GM18868 (cell line): ENCODE measurements around the gene PCID2.

Experiments
- ATAC-seq: cut with Tn5 transposase; IDR thresholded peaks from one replicate; pipeline ENCODE4 v1.9.1; 2021; ENCODE audit warnings: mild to moderate bottlenecking, moderate library complexity; ENCODE audit not compliant: unreplicated experiment

The PCID2 gene

DNA sequence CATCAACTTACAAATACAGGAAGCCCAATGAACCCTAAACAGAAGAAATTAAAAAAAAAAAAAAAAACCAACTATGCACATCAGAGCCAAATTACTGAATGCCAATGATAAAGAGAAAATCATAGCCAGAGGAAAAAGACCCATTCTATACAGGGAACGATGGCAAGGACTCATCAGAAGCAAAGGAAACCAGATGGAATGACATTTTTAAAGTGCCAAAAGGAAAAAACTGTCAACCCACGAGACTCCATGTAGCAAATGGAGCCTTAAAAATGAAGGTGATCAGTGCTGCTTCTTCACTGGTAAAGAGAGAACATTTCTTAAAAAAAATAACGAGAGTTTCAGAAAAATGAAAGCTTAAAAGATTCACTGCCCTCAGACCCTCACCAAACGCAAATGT lies 18.3 kb downstream of the PCID2 start:
- ATAC-seq: no peak

DNA sequence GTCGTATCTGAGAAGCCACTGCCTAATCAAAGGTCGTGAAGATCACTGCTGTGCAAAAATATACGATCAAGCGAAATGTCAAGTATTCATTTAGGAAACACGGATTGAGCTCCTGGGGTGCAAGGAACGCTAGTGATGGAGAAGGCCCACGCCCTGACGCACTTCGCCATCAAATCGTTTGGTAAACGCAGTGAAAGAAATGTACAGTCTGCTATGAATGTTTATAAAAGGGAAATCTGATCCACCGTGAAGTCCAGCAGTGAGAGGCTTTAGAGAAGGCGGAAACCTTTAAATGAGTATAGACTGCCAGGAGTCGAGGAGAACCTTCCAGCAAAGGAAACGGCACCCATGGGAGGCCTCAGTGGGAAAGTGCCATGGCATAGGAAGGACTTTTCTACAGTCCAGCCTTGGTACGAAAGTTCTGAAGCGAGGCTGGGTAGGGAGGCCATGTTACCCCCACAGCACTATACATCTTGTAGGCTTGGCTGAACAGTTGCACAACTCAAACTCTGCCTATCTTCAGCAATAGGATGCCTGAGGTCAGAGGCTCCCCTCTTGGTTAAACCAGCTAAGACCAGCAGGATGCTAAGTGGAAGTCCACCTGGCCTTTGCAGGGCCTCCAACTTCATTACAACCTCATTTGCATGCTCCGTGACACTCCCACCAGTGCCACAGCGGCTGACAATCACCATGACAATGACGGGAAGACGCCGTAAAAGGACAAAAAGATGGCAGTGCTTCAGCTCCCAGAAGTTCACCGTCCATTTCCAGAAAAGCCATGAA lies 20.4 kb downstream of the PCID2 start:
- no peak for ATAC-seq

DNA sequence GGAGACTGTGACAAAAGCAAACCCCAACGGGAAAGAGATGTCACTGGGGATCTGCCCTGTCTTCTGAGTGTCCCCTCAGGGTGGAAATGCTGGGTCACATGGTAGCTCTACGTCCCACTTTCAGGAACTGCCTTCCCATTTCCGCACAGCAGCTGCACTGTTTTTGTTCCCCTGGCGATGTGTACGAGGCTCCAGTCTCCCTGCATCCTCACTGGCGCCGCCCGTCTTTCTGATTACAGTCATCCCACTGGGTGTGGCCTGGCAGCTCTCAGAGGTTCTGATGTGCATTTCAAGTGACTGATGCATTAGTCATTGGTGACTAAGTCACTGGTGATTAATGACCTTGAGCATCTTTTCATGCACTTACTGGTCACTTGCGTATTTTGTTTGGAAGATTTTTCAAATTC lies 21.2 kb downstream of the PCID2 start:
- ATAC-seq: no peak

DNA sequence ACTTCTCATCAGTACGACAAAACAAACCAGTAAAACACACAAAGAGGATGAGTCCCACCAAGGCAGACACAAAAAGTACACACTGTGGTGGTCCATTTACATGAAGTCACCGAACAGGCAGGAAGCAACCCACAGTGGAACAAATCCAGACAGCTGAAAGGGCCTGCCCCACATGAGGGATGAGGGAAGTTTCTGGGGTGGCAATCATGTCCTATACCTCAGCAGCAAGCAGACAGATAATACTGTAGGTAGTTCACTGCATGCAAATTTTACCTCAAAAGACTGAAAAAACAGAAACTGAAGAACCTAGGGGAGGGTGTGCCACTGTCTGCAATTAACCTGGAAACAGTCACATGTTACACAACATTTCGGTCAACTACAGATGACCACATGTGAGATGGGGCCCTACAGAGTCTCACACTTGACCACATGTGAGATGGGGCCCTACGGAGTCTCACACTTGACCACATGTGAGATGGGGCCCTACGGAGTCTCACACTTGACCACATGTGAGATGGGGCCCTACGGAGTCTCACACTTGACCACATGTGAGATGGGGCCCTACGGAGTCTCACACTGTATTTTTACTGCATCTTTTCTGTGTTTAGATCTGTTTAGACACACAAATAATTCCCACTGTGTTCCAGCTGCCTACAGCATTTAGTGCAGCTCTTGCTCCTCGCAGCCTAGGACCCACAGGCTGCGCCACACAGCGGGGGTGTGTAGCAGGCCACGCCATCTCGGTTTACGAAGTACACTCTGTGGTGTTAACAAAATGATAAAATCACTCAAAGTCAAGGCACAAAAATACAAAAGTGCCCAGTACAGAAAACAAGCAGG lies 22.2 kb downstream of the PCID2 start:
- ATAC-seq: peak; percentile 64

DNA sequence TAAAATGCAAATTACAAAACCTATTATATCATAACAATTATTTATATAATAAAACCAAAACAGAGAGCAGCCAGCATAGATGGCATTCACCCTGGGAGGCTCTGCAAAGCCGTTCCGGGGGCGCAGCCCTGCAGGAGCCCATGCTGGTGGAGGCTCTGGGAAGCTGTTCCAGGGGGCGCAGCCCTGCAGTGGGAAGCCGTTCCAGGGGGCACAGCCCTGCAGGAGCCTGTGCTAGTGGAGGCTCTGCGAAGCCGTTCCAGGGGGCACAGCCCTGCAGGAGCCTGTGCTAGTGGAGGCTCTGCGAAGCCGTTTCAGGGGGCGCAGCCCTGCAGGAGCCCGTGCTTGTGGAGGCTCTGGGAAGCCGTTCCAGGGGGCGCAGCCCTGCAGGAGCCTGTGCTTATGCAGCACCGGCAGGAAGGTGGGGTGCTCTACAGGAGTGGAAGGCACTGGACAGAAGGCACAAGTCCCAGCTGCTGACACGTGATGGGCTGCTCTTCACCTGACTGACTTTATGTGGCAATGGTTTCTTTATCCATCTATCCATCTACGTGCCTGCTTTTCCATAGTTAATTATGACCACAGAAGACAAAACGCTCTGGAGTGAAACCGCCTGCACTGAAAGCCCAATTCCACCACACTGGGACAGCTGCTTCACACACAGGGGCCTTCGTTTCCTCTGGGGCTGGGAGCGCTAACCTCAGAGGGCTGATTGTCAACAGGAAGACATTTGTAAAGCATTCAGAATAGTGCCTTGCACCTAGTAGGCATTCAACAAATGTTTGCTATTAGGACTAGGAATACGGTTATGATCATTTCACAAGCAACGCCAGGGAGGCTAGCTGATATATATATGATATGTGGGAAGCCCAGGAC lies 23.7 kb downstream of the PCID2 start:
- no peak for ATAC-seq

DNA sequence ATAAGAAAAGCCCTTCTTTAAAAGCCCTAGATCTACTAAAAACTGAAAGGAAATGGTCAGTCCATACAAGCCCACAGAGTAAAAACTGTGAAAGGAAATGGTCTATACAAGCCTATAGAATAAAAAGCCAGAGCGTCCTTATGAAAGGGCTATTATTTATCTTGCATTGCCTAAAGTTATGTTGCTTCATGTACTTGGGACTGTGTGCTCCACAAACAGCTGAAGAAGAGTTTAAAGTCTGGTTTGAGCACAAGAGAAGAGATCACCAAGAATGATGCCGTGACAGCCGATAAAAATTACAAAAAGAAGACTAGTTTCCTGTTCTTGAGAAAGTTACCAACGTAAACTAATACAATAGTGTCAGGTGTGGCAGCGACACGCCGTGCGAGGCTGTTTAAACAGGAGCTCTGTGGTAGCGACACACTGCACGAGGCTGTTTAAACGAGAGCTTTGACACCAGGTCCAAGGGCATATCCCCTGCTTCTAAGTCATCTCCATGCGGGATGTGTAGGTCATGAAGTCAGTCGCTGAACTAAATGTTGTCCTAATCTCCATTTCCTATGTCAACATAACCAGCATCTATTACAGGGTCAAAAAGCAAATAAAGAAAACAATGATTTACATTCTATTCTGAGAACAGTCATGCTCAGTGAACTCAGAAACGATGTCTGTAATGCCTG lies 24.9 kb downstream of the PCID2 start:
- no peak for ATAC-seq

DNA sequence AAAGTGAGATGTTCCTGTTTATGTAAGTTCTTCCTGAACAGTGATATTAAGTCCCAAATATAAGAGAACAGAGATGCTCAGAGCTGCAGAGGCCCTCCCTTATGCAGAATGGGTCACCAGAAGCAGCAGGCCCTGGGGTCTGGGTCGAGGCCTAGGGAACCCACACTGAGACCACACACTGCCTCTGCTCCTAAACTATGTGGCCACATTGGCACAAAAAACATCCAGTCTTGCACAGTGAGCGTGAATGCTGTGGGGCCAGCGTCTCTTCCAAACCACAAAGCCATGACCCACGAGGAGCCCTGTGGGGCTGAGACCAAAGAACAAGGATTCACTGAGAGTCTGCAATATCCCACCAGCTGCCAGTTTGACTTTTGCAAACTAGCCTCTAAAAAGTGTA lies 26.4 kb downstream of the PCID2 start:
- no peak for ATAC-seq

DNA sequence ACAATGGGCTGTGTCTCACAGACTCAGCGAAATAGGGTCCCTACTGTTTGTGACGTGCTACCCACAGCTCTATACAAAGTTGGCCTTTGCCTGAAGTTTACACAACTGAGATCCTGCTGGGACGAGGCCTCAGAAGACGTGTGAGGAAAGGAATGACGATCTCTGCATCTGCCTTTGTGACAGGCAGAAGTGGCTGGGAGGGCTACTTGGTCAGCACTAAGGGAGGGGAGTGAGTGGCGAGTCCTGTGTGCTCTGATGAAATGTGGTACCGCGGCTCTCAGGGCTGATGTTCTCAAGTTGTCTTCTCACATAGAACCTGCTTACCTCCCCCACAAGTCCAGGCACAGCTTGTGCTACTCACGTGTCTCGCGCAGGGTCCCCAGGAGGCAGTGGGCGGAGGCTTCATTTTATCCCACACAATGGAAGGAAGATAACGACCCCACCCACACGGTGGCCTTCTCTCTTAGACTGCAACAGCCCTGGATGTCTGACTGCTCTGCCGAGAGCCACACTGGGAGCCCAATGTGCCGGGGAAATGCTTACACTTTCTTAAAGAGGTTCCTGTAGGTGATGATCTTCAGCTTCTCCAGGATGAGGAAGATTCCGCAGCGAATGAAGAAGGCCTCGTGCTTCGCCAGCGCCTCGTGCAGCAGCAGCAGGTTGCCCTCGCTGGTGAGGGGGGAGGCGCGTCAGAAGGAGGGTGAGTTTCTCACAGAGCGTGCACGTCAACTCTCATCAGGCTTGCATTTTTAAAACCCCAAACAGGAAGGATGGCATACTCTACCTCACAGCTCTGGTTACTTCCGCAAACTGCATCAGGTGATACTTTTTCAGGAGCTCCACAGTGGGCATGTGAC lies 28.9 kb downstream of the PCID2 start:
- no peak for ATAC-seq

DNA sequence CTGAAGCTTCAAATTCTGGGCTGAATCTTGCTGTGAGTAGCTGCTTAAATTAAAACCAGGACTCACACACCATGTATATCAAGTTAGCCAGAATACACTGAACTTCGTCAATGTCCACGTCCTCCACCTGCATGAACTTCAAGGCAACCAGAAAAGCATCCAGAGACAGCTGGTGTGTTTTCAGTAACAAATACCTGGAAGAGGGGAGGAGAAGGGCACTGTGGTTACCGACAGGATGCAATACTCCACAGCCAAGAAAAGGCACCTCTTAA lies 29.6 kb downstream of the PCID2 start:
- no peak for ATAC-seq

DNA sequence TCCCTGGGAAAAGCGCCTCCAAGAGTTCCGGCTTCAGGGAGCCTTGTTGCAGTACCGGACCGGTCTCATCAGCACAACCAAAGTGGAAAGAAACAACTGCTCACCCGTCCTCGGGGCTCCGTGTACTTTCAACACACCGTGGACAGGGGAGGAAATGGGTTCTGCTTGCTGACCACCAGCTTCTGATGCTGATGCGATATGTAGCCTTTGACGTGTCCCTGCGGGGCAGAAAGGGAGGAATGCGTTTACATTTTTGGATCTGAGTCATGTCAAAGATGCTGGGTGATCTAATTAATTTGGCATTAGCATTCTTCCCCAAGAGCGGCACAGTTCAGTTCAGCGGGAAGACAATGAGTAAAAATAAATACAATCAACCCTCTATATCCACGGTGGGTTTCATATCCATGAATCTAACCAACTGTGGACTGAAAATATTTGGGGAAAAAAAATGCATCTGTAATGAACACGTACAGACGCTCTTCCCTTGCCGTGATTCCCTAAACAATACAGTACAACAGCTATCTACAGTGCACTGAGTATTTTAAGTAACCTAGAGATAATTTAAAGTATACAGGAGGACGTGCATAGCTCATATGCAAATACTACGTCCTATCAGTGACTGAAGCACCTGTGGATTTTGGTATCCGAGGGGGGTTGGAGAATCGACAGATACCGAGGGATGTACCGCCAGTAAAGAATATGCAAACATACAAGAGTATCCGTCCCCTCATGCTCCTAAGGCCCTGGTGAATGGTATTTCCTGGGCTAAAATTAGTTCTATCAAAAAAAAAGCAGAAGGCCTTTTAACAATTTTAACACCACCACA lies 30.2 kb downstream of the PCID2 start:
- no peak for ATAC-seq

DNA sequence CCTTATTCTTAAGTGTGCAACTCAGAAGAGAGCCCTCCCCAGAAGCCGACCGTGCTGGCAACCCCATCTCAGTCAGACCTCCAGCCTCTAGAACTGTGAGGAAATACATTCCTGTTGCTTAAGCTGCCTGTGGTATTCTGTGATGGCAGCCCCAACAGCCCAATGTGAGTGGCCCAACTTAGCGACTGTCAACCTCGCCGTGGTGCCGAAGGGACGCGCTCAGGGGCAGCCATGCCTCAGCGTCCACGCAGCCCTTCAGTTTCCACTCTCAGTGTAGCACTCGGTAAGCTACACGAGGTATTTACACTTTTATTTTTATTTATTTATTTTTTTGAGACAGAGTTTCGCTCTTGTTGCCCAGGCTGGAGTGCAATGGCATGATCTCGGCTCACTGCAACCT lies 31.6 kb downstream of the PCID2 start:
- no peak for ATAC-seq

DNA sequence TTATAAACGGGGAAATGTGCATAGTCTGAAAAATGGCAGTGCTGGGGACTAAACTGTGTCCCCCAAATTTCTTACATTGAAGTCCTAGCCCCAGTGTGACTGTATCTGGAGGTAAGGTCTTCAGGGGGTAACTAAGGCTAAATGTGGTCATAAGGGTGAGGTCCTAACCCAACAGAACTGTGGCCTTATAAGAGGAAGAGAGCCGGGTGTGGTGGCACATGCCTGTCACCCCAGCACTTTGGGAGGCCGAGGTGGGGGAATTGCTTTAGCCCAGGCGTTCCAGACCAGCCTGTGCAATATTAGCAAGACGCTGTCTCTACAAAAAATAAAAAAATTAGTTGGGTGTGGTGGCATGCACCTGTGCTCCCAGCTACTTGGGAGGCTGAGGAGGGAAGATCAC lies 32.2 kb downstream of the PCID2 start:
- ATAC-seq: no peak

DNA sequence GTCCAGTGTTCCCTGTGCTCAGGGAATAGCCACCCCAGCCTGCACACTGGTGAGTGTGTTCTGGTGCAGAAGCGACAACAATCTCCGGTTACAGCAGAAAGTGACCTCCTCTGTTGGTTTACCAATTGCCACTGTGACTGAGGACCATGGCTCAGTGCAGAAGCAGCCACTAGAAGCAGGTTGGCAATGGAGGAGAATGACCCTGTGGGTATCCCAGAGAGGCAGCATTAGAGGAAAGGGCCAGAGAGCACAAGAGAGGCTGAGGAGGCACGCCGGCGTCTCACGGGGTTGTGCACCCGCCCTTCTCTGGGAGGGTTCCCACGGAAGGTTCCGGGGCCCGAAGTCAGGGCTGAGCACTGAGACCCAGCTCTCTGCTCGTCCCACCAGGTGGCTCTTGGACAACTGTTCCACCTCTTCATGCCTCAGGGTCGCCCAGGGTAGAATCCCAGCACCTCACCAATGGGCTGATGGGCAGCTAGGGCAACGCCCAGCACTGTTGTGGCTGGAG lies 36.0 kb downstream of the PCID2 start:
- ATAC-seq: no peak

DNA sequence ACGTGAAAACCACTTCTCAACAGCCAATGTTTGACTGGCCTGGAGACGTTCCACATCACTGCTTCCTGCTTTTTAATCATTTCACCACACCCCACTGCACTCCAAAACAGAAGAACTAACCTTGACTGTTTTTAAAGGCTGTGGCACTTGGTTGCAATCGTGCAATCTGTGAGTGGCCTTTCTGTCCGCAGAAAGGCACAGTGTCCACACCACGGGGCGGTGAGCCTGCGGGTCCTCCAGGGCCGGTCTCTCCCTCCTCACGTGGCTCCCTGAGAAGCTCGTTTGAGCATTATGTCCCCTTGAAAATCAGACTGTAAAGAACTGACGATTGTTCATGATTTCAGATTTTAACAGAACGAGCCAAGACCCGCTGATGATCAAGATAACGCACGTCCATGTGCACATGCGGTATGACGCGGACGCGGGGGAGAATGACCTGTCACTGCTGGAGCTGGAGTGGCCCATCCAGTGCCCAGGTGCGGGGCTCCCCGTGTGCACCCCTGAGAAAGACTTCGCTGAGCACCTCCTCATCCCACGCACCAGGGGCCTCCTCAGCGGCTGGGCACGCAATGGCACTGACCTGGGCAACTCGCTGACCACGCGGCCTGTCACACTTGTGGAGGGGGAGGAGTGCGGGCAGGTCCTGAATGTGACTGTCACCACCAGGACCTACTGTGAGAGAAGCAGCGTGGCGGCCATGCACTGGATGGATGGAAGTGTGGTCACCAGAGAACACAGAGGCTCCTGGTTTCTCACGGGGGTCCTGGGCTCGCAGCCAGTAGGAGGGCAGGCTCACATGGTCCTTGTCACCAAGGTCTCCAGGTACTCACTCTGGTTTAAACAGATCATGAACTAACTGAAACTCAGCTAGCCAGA lies 37.0 kb downstream of the PCID2 start:
- ATAC-seq: no peak

DNA sequence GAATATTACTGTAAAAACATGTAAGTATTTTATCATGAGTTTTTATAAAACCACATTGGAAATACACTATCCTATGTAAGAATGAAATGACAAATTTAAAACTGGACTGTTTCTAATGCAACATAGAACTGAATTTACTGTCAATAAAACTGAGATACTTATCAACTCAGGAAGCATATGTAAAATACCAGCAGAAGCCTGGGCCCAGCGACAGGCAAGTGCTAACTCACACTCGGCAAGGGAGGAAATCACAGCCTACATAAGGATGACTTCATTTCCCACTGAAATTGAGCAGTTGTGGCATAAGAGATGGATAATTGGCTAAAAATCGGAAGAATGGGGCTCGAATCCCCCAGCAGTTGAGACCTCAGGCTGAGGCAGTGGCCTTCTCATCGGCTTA lies 38.0 kb downstream of the PCID2 start:
- ATAC-seq: no peak

DNA sequence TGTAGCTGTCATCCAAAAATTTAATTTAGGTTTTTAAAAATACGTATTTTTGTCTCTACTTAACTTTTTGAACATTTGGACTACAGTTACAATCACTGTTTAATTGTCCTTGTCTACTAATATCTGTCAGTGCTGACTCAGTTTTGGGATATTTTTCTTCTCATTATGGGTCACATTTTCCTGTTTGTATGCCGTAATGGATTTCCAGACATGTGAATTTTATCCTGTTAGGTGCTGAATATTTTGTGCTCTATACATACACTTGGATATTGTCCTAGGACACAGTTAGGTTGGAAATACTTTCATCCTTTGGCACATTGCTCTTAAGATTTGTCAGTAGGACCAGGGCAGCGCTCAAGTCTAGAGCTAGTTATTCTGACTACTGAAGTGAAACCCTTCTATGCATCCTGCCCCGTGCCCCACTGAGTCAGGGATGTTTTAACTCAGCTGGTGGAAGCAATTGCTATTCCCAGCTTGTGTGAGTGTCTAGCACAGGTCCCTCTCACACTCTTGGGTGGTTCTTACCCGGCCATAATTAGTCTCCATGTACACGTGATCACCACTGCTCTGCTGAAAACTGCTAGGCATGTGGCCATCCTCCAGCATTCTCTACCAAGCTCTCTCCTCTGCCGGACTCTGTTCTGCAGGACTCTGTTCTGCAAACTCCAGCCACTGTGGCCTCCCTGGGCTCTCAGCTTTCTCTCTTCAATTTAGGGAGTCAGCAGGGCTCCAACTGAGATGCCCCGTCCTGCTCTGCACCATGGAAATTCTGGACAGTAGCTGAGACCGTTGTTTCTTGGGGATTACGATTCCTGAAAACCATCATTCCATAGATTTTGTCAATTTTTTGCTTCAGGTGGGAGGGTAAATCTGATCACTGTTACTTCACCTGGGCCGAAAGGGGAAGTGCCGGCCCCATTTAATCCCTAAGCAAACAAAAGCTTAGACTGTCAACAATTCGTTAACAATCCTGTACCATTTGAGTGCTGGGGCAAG lies 38.9 kb downstream of the PCID2 start:
- ATAC-seq: no peak

DNA sequence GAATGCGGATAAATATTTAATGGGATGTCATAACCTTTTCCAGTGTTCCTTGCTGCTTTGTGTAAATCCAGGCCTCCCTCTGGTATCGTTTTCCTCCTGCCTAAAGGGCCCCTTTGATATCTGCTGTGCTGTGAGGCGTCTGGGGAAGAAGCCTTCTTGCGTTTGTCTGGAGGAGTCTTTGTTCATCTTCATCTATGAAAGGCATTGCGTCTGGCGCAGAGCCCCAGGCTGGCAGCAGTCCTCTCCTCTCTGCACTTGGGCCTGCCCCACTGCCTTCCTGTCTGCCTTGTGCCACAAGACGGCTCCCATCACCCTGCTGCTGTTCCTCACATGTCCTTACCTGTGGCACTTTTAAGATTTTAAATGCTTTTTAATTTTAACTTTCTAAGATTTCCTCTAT lies 40.3 kb downstream of the PCID2 start:
- ATAC-seq: no peak
